Liver (tissue), 2 donors: Measurements from ENCODE around the gene ZNF213.

Experiments
- CTCF ChIP-seq: fragments of 150-350 bp; IDR thresholded peaks from 2 replicates; pipeline ENCODE4 v1.5.1; 2017; ENCODE audit warnings: improper control_type of control experiment, low read depth, low read length; ENCODE audit not compliant: missing input control
- FOXA1 ChIP-seq: IDR thresholded peaks from 2 replicates; pipeline ENCODE4 v1.6.1; 2016; ENCODE audit warnings: antibody characterized with exemption
- ZBTB33 ChIP-seq: IDR thresholded peaks from 2 replicates; pipeline ENCODE4 v1.6.1; 2016; ENCODE audit warnings: antibody characterized with exemption
- donor health status: healthy.

- TF ChIP-seq CTCF: no peak
- TF ChIP-seq FOXA1: no peak
- no peak for TF ChIP-seq ZBTB33
These were observed 3.5 kb downstream of the ZNF213 start for GRCh38 chr16:3138342-3138741.
